K562 (cell line): ENCODE results near the gene VWA7. TPM values are rescaled to one million over a fixed set of nuclear protein-coding genes. Genes with fewer than 3 reads are reported as not detected.

ENCODE experiments used
- ATAC-seq: fragments of 200-7000 bp; cut with Tn5 transposase; 3 replicates; pipeline ENCODE4 v1.9.1; 2020; ENCODE audit warnings: moderate library complexity
- BruUV-seq: library from RNA; stranded (reverse); fragments of 400-500 nt; replicated peaks from 2 replicates; lab custom pipeline; 2021; lab: Mats Ljungman, UMichigan
- CTCF ChIA-PET: fragments of 300-600 bp; formaldehyde crosslinking; extraction: SDS; loops from one replicate; lab custom pipeline; 2021; ENCODE audit warnings: low intra/inter-chr PET ratio; lab: Yijun Ruan, JAX
- POLR2A ChIA-PET: fragments of 300-600, 350-650 bp; sonication (Branson Sonifier 250); formaldehyde crosslinking; extraction: SDS; loops from one replicate; lab custom pipeline; 2021; ENCODE audit warnings: antibody characterized with exemption, inconsistent platforms; lab: Yijun Ruan, JAX
- DNase-seq, 4 experiments: peaks; one replicate each; pipeline versions ENCODE4 v3.0.0 to v3.0.0-alpha.2; 2011 to 2018; ENCODE audit warnings: low spot score in 3 of 4, mixed read lengths in 3 of 4; ENCODE audit errors: extremely low read depth in 1 of 4
- FAIRE-seq: peaks from 2 replicates; lab custom pipeline; 2011; peaks lifted over from hg19 to GRCh38; lab: Jason Lieb, UNC
- H2AFZ ChIP-seq: 2 replicates; pipeline ENCODE4 v1.6.0; 2011; ENCODE audit warnings: low read depth, low read length, control low read depth, inconsistent platforms
- H3K27ac ChIP-seq: fragments of 200-600 bp; 3 replicates; pipeline ENCODE4 v1.8.0; 2011; ENCODE audit warnings: low read depth, mild to moderate bottlenecking, control low read depth, inconsistent platforms, low read length, moderate library complexity, mixed read lengths; ENCODE audit errors: extremely low read depth
- H3K27me3 ChIP-seq, 2 experiments: fragments of 300-600 bp in 1 of 2; 2 replicates in 1 of 2; 3 replicates in 1 of 2; pipeline versions ENCODE4 v1.6.0 to v1.8.0; 2011; ENCODE audit warnings: inconsistent platforms in 2 of 2, low read length in 2 of 2, mild to moderate bottlenecking in 1 of 2, mixed read lengths in 1 of 2, moderate library complexity in 1 of 2; ENCODE audit not compliant: control insufficient read depth in 2 of 2, insufficient read depth in 2 of 2
- H3K36me3 ChIP-seq: fragments of 300-600 bp; 3 replicates; pipeline ENCODE4 v1.8.0; 2011; ENCODE audit warnings: mild to moderate bottlenecking, low read length, inconsistent platforms; ENCODE audit not compliant: control insufficient read depth, insufficient read depth
- H3K4me1 ChIP-seq, 2 experiments: fragments of 200-600 bp in 1 of 2; replicated peaks in 1 of 2; 2 replicates in 1 of 2; 3 replicates in 1 of 2; pipeline versions ENCODE4 v1.5.1 to v1.8.0; 2011; ENCODE audit warnings: inconsistent platforms in 2 of 2, low read length in 2 of 2, mild to moderate bottlenecking in 1 of 2, mixed read lengths in 1 of 2, moderate library complexity in 1 of 2; ENCODE audit not compliant: control insufficient read depth in 2 of 2, insufficient read depth in 2 of 2
- H3K4me2 ChIP-seq: 2 replicates; pipeline ENCODE4 v1.6.1; 2011; ENCODE audit warnings: low read length, control low read depth, inconsistent platforms, mixed read lengths; ENCODE audit not compliant: insufficient read depth
- H3K4me3 ChIP-seq: fragments of 200-600 bp; sonication (generic), shearing (Covaris generic); 2 replicates; pipeline ENCODE4 v1.5.1; 2016; ENCODE audit warnings: control low read depth, inconsistent platforms
- H3K79me2 ChIP-seq: fragments of 200-600 bp; 3 replicates; pipeline ENCODE4 v1.8.0; 2011; ENCODE audit warnings: low read length, inconsistent platforms; ENCODE audit not compliant: control insufficient read depth, insufficient read depth
- H3K9ac ChIP-seq, 2 experiments: 2 replicates each; pipeline versions ENCODE4 v1.6.0 to v1.6.1; 2011; ENCODE audit warnings: low read depth in 2 of 2, low read length in 2 of 2, control low read depth in 1 of 2, inconsistent platforms in 1 of 2, mild to moderate bottlenecking in 1 of 2, mixed read lengths in 1 of 2; ENCODE audit not compliant: insufficient read depth in 1 of 2
- H3K9me1 ChIP-seq: one replicate; pipeline ENCODE4 v1.6.0; 2011; ENCODE audit warnings: inconsistent platforms, mild to moderate bottlenecking, low read length, moderate library complexity; ENCODE audit not compliant: control insufficient read depth, insufficient read depth
- H3K9me3 ChIP-seq: replicated peaks from 2 replicates; pipeline ENCODE4 v1.5.1; 2011; ENCODE audit warnings: low read depth, low read length, inconsistent platforms; ENCODE audit not compliant: control insufficient read depth, insufficient read depth
- H4K20me1 ChIP-seq: replicated peaks from 2 replicates; pipeline ENCODE4 v1.6.1; 2011; ENCODE audit warnings: low read length, inconsistent platforms, mixed read lengths; ENCODE audit not compliant: control insufficient read depth, insufficient read depth
- ATF1 ChIP-seq, 2 experiments: fragments of 450-650 bp in 1 of 2; IDR thresholded peaks; 2 replicates each; pipeline ENCODE4 v1.6.1; 2016; ENCODE audit warnings: missing compliant biosample characterization in 1 of 2, missing genetic modification characterization in 1 of 2
- BRCA1 ChIP-seq, 2 experiments: fragments of 450-650 bp in 1 of 2; sonication (generic) in 1 of 2; formaldehyde crosslinking in 1 of 2; IDR thresholded peaks; 2 replicates each; pipeline versions ENCODE4 v1.5.0 to v1.6.1; 2017 to 2020; ENCODE audit warnings: mild to moderate bottlenecking in 1 of 2, missing genetic modification reagents in 1 of 2
- CBFB ChIP-seq: sonication (generic); formaldehyde crosslinking; IDR thresholded peaks from 2 replicates; pipeline ENCODE4 v1.4.0; 2020; ENCODE audit warnings: mild to moderate bottlenecking, missing genetic modification reagents
- CBX8 ChIP-seq: fragments of 200-600 bp; sonication (generic); IDR thresholded peaks from 2 replicates; pipeline ENCODE4 v1.6.1; 2012; ENCODE audit warnings: borderline replicate concordance, mixed run types, low read depth, mild to moderate bottlenecking, moderate library complexity, mixed read lengths, low read length, control low read depth, inconsistent platforms; ENCODE audit not compliant: poor library complexity, severe bottlenecking; ENCODE audit errors: extremely low read depth
- CREM ChIP-seq: IDR thresholded peaks from 2 replicates; pipeline ENCODE4 v1.6.1; 2014; ENCODE audit warnings: antibody characterized with exemption, low read depth
- DDX20 ChIP-seq: fragments of 450-650 bp; IDR thresholded peaks from 2 replicates; pipeline ENCODE4 v1.6.1; 2016; ENCODE audit warnings: missing genetic modification characterization, low read depth, mild to moderate bottlenecking, missing compliant biosample characterization, moderate library complexity
- EZH2 ChIP-seq: IDR thresholded peaks from 2 replicates; pipeline ENCODE4 v1.6.1; 2012; ENCODE audit warnings: low read depth, mild to moderate bottlenecking, inconsistent platforms, low read length, borderline replicate concordance
- GATAD2A ChIP-seq: fragments of 450-650 bp; IDR thresholded peaks from 2 replicates; pipeline ENCODE4 v1.6.1; 2017
- HDAC1 ChIP-seq, 2 experiments: fragments of 450-650 bp; IDR thresholded peaks; 2 replicates each; pipeline ENCODE4 v1.6.1; 2016 to 2017; ENCODE audit warnings: inconsistent platforms in 1 of 2, mild to moderate bottlenecking in 1 of 2, moderate library complexity in 1 of 2
- HDAC8 ChIP-seq: fragments of 450-650 bp; IDR thresholded peaks from 2 replicates; pipeline ENCODE4 v1.6.1; 2016; ENCODE audit warnings: mild to moderate bottlenecking, missing genetic modification characterization, moderate library complexity, missing compliant biosample characterization
- HNRNPH1 ChIP-seq: fragments of 200-400 bp; formaldehyde crosslinking; optimal IDR thresholded peaks from 2 replicates; pipeline ENCODE3; 2017; ENCODE audit warnings: low read depth, mild to moderate bottlenecking, low read length, moderate library complexity
- NFE2L1 ChIP-seq: fragments of 450-650 bp; IDR thresholded peaks from 2 replicates; pipeline ENCODE4 v1.6.1; 2016; ENCODE audit warnings: missing genetic modification characterization, low read depth, mild to moderate bottlenecking, missing compliant biosample characterization, moderate library complexity, borderline replicate concordance
- RUNX1 ChIP-seq: sonication (generic); IDR thresholded peaks from 2 replicates; pipeline ENCODE4 v1.6.1; 2016; ENCODE audit warnings: antibody characterized with exemption, low read depth
- ZNF184 ChIP-seq: sonication (generic); formaldehyde crosslinking; IDR thresholded peaks from 2 replicates; pipeline ENCODE4 v1.5.0; 2020; ENCODE audit warnings: missing genetic modification reagents
- ZNF354B ChIP-seq: fragments of 250-450 bp; sonication (Bioruptor Pico); IDR thresholded peaks from 2 replicates; pipeline ENCODE4 v1.4.0; 2020
- ZNF589 ChIP-seq: fragments of 200-800 bp; sonication (Bioruptor generic); IDR thresholded peaks from 2 replicates; pipeline ENCODE4 v1.6.1; 2016; ENCODE audit warnings: low read depth, missing genetic modification characterization, missing compliant biosample characterization
- ZNF668 ChIP-seq: fragments of 250-450 bp; sonication (Bioruptor Pico); IDR thresholded peaks from 2 replicates; pipeline ENCODE4 v1.8.0; 2022; ENCODE audit warnings: mild to moderate bottlenecking, inconsistent platforms
- WGBS: fragments of 100-300 bp; shearing (Covaris generic); methylation state at CpG from one replicate; pipeline ENCODE4 v1.1.6; 2016; ENCODE audit warnings: low coverage, mixed read lengths; ENCODE audit not compliant: insufficient coverage; ENCODE audit errors: missing lambda C conversion rate; 5-methylcytosine and 5-hydroxymethylcytosine counted together
- in situ Hi-C: fragments of 300-500 bp; cut with MboI; formaldehyde crosslinking; loops from 4 replicates; pipeline ENCODE4 v1.15.0; 2018; ENCODE audit warnings: inconsistent platforms, mixed read lengths
- intact Hi-C: fragments of 100-400 bp; cut with micrococcal nuclease; formaldehyde crosslinking; loops from 2 replicates; pipeline ENCODE4 v1.14.2; 2022
- polyA plus RNA-seq, 8 experiments: library from polyadenylated mRNA; depleted of rRNA in 4 of 8; stranded (reverse) in 5 of 8; unstranded in 3 of 8; fragments of >200 nt; fragmentation: Nextera tagmentation in 2 of 8; fragmentation: Illumina TruSeq in 1 of 8; extraction: Ambion mirVana in 2 of 8; extraction: Trizol in 1 of 8; gene quantifications; 2 replicates each; pipeline versions ENCODE4 v1.2.1 to v1.2.3, GENCODE V29; 2011 to 2014; ENCODE audit warnings: inconsistent platforms in 1 of 8, missing spikeins in 1 of 8
- total RNA-seq, 7 experiments: library from RNA; depleted of rRNA in 6 of 7; stranded (reverse); fragments of >200 nt in 6 of 7; fragmentation: Illumina TruSeq in 2 of 7; extraction: Trizol in 2 of 7; gene quantifications; 2 replicates each; pipeline versions ENCODE4 v1.2.1 to v1.2.3, GENCODE V29; 2011 to 2021; ENCODE audit warnings: low replicate concordance in 1 of 7
- TF ChIP-seq, protein P1 (sequence below): sonication (generic); formaldehyde crosslinking; IDR thresholded peaks from 2 replicates; pipeline ENCODE4 v1.8.1; 2022; ENCODE audit warnings: missing genetic modification reagents
- TF ChIP-seq, protein P2 (sequence below): fragments of 250-450 bp; sonication (Bioruptor Pico); IDR thresholded peaks from 2 replicates; pipeline ENCODE4 v1.5.0; 2021
- TF ChIP-seq, protein P3 (sequence below): sonication (generic); formaldehyde crosslinking; IDR thresholded peaks from 2 replicates; pipeline ENCODE4 v1.8.1; 2023; ENCODE audit warnings: mild to moderate bottlenecking, missing genetic modification reagents

Gene VWA7
- total and polyA plus RNA-seq, 9 of the 15 experiments (the other 6 are each of a cell fraction or from before 2014, with no cell fraction given), result 0.18 to 2.9 (median 0.95) TPM

DNA sequence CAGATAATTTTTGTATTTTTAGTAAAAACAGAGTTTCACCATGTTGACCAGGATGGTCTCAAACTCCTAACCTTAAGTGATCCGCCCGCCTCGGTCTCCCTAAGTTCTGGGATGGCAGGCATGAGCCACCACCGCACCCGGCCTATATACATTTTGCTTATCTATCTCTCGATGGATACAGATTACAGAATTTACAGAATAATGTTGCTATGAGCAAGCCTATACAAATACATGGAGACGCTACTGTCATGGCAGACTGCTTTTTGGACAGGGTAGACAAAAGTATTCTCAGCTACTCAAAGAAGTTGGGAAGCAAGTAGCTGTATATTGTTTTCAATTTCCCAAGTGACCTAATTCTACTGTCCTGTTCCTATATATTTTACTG, 36.3 kb upstream of the VWA7 start:
- H3K4me3 ChIP-seq, result peak overlapping the region; percentile 29
- in situ Hi-C loops (no loop called here), intact Hi-C loops (no loop called here)
- no peaks in the 10 kb centered on the region for H3K9me3 ChIP-seq
- no TSS peak for BruUV-seq
- DNase-seq (no peak), ATAC-seq (no peak), FAIRE-seq (no peak)
- H2AFZ ChIP-seq, result peak overlapping the region; percentile 81
- H3K9me1 ChIP-seq, result no peaks in the 10 kb centered on the region
- H3K27ac ChIP-seq, result peak overlapping the region; percentile 97
- H3K27me3 ChIP-seq, result no peaks in the 10 kb centered on the region
- WGBS, result 44% methylated on average over 7 of the region's 7 CpGs
- ChIA-PET CTCF (no interaction called here), POLR2A (interaction anchor here (0.6 to 4.5 kb wide), 23 partner anchors 8 to 1188 kb away, joined by 3 to 93 read pairs (median 6); partner anchors contain the start of genes ABHD16A, C6orf47, CLIC1 and EHMT2)
- H4K20me1 ChIP-seq, result peaks cover 12% of the 10 kb centered on the region
- H3K9ac ChIP-seq, result peak overlapping the region; percentile 78 to 82; a peak in 3 of 4 replicates
- H3K4me2 ChIP-seq, result peak overlapping the region; percentile 74
- H3K4me1 ChIP-seq, result peaks cover 16 to 28% of the 10 kb centered on the region in 2 experiments
- peaks cover 11% of the 10 kb centered on the region for H3K36me3 ChIP-seq
- H3K79me2 ChIP-seq, result peaks cover 27% of the 10 kb centered on the region
- TF ChIP-seq ZNF184 (CRISPR knock-in tag) (no peak), GATAD2A (no peak), HNRNPH1 (no peak), BRCA1 (IDR thresholded peaks at IDR 0.05) (no peak), BRCA1 (CRISPR knock-in tag; IDR thresholded peaks at IDR 0.05) (no peak), RUNX1 (no peak), CBX8 (no peak), ZNF668 (CRISPR knock-in tag) (no peak), ZNF354B (CRISPR knock-in tag) (no peak), CREM (no peak), CBFB (CRISPR knock-in tag) (no peak), ZNF589 (CRISPR knock-in tag) (no peak), HDAC1 (IDR thresholded peaks at IDR 0.05) (0 out of 4 replicates have a peak, but pooled peaks of 1 of the 2 experiments have one; percentile 12), ATF1 (CRISPR knock-in tag; IDR thresholded peaks at IDR 0.05) (no peak), ATF1 (tag; IDR thresholded peaks at IDR 0.05) (no peak), HDAC8 (no peak), DDX20 (tag) (peak; percentile 78), EZH2 (no peak), NFE2L1 (tag) (no peak)
- TF ChIP-seq, protein P1, sequence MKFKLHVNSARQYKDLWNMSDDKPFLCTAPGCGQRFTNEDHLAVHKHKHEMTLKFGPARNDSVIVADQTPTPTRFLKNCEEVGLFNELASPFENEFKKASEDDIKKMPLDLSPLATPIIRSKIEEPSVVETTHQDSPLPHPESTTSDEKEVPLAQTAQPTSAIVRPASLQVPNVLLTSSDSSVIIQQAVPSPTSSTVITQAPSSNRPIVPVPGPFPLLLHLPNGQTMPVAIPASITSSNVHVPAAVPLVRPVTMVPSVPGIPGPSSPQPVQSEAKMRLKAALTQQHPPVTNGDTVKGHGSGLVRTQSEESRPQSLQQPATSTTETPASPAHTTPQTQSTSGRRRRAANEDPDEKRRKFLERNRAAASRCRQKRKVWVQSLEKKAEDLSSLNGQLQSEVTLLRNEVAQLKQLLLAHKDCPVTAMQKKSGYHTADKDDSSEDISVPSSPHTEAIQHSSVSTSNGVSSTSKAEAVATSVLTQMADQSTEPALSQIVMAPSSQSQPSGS (CRISPR knock-in tag), result no peak
- TF ChIP-seq, protein P2, sequence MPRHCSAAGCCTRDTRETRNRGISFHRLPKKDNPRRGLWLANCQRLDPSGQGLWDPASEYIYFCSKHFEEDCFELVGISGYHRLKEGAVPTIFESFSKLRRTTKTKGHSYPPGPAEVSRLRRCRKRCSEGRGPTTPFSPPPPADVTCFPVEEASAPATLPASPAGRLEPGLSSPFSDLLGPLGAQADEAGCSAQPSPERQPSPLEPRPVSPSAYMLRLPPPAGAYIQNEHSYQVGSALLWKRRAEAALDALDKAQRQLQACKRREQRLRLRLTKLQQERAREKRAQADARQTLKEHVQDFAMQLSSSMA (CRISPR knock-in tag), result no peak
- TF ChIP-seq, protein P3, sequence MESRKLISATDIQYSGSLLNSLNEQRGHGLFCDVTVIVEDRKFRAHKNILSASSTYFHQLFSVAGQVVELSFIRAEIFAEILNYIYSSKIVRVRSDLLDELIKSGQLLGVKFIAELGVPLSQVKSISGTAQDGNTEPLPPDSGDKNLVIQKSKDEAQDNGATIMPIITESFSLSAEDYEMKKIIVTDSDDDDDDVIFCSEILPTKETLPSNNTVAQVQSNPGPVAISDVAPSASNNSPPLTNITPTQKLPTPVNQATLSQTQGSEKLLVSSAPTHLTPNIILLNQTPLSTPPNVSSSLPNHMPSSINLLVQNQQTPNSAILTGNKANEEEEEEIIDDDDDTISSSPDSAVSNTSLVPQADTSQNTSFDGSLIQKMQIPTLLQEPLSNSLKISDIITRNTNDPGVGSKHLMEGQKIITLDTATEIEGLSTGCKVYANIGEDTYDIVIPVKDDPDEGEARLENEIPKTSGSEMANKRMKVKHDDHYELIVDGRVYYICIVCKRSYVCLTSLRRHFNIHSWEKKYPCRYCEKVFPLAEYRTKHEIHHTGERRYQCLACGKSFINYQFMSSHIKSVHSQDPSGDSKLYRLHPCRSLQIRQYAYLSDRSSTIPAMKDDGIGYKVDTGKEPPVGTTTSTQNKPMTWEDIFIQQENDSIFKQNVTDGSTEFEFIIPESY (CRISPR knock-in tag), result 0 out of 2 replicates have a peak, but pooled peaks have one; percentile 20
